K562 (cell line): Measurements from ENCODE around the gene CDH8.

Experiments used
- CGGBP1 ChIP-seq: fragments of 250-450 bp; sonication (Bioruptor Pico); IDR thresholded peaks from 2 replicates; pipeline ENCODE4 v1.9.0; 2021; ENCODE audit warnings: mild to moderate bottlenecking
- FOXJ2 ChIP-seq: fragments of 200-800 bp; sonication (Bioruptor generic); IDR thresholded peaks from 2 replicates; pipeline ENCODE4 v1.6.1; 2016; ENCODE audit warnings: missing genetic modification characterization, missing compliant biosample characterization
- MAZ ChIP-seq, 2 experiments: fragments of 450-650 bp in 1 of 2; sonication (generic) in 1 of 2; formaldehyde crosslinking; IDR thresholded peaks in 1 of 2; conservative IDR thresholded peaks in 1 of 2; 2 replicates each; pipeline versions ENCODE4 v1.4.0 to v1.5.0; 2020; ENCODE audit warnings: mild to moderate bottlenecking in 1 of 2, missing genetic modification reagents in 1 of 2
- STAT6 ChIP-seq: sonication (generic); formaldehyde crosslinking; IDR thresholded peaks from 2 replicates; pipeline ENCODE4 v1.8.1; 2023; ENCODE audit warnings: mild to moderate bottlenecking, missing genetic modification reagents

GRCh38 chr16:62036802-62037135 lies 531 bp upstream of the CDH8 start:
- no peak for TF ChIP-seq MAZ (CRISPR knock-in tag; conservative IDR thresholded peaks at IDR 0.05 in 1 of 2, IDR thresholded peaks at IDR 0.05 in 1 of 2)
- TF ChIP-seq CGGBP1 (CRISPR knock-in tag): no peak
- no peak for TF ChIP-seq STAT6
- no peak for TF ChIP-seq FOXJ2 (tag)
